ENCODE results near the gene HSD3B1.

HSD3B1 gene

DNA sequence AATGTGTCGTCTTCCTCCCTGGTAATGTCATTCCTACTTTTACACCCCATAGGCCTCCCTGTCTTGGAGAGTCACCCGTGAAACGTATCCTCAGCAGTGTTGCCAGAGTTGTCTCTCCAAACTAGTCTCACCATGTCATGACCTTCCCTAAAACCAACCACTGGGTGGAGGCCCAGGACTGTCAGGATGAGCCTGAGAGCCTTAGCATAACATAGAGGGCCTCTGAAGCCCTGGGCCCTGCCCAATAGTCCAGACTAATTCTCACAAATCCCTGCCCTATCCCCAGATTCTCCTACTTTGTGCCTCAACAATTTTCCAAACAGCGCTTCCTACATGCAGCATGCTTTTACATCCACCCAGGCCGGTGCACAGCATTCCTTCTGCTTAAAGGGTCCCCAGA is 29.3 kb upstream of the HSD3B1 start:
- Histone ChIP-seq H3F3A (ENCODE audit: insufficient read depth) (no peaks in the 10 kb centered on the region), H3K4me2 (ENCODE audit: low read depth, low read length, poor library complexity, severe bottlenecking) (no peak overlapping the region)

GRCh38 chr1:119480175-119480574 is 26.8 kb upstream of the HSD3B1 start:
- no peaks in the 10 kb centered on the region for H4K20me1 ChIP-seq (ENCODE audit: low read depth, low read length)
- no peak overlapping the region for H3K9ac ChIP-seq (ENCODE audit: low read length)
- no peaks in the 10 kb centered on the region for H3K36me3 ChIP-seq (ENCODE audit: low read length)
- H3K9me3 ChIP-seq (ENCODE audit: insufficient read depth, low read length) = no peaks in the 10 kb centered on the region
- no peak overlapping the region for H3K4me2 ChIP-seq (ENCODE audit: low read depth, low read length, poor library complexity, severe bottlenecking)
- TF ChIP-seq EZH2phosphoT487 (conservative IDR thresholded peaks at IDR 0.05; ENCODE audit: low read length) = no peak
- TF ChIP-seq, protein P1, sequence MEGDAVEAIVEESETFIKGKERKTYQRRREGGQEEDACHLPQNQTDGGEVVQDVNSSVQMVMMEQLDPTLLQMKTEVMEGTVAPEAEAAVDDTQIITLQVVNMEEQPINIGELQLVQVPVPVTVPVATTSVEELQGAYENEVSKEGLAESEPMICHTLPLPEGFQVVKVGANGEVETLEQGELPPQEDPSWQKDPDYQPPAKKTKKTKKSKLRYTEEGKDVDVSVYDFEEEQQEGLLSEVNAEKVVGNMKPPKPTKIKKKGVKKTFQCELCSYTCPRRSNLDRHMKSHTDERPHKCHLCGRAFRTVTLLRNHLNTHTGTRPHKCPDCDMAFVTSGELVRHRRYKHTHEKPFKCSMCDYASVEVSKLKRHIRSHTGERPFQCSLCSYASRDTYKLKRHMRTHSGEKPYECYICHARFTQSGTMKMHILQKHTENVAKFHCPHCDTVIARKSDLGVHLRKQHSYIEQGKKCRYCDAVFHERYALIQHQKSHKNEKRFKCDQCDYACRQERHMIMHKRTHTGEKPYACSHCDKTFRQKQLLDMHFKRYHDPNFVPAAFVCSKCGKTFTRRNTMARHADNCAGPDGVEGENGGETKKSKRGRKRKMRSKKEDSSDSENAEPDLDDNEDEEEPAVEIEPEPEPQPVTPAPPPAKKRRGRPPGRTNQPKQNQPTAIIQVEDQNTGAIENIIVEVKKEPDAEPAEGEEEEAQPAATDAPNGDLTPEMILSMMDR (IDR thresholded peaks at IDR 0.05; ENCODE audit: insufficient read depth, low read length, poor library complexity, severe bottlenecking) = no peak
- no peaks in the 10 kb centered on the region for H3K27me3 ChIP-seq (ENCODE audit: low read length)
- H3K4me3 ChIP-seq (ENCODE audit: insufficient read depth, low read length, poor library complexity, severe bottlenecking) = no peak overlapping the region
- no peak overlapping the region for H3K27ac ChIP-seq (ENCODE audit: low read depth, low read length)
- H3K9me2 ChIP-seq (replicated peaks; ENCODE audit: insufficient read depth, low read length) = no peaks in the 10 kb centered on the region
- H2AFZ ChIP-seq (ENCODE audit: low read depth, low read length, severe bottlenecking) = no peak overlapping the region
- H3K79me2 ChIP-seq (ENCODE audit: insufficient read depth, low read length) = no peaks in the 10 kb centered on the region
- no peaks in the 10 kb centered on the region for H3F3A ChIP-seq (ENCODE audit: insufficient read depth)

More for the DNA sequence above, 29.3 kb upstream of the HSD3B1 start:
- Histone ChIP-seq H2AFZ (ENCODE audit: low read depth, low read length, severe bottlenecking) (no peak overlapping the region), H3K9me3 (ENCODE audit: insufficient read depth, low read length) (no peaks in the 10 kb centered on the region), H3K4me3 (ENCODE audit: insufficient read depth, low read length, poor library complexity, severe bottlenecking) (no peak overlapping the region), H4K20me1 (ENCODE audit: low read depth, low read length) (no peaks in the 10 kb centered on the region), H3K27ac (ENCODE audit: low read depth, low read length) (no peak overlapping the region), H3K36me3 (ENCODE audit: low read length) (no peaks in the 10 kb centered on the region), H3K27me3 (ENCODE audit: low read length) (no peaks in the 10 kb centered on the region), H3K9me2 (replicated peaks; ENCODE audit: insufficient read depth, low read length) (no peaks in the 10 kb centered on the region), H3K9ac (ENCODE audit: low read length) (no peak overlapping the region), H3K79me2 (ENCODE audit: insufficient read depth, low read length) (no peaks in the 10 kb centered on the region)
- TF ChIP-seq, protein P1 (IDR thresholded peaks at IDR 0.05; ENCODE audit: insufficient read depth, low read length, poor library complexity, severe bottlenecking) = no peak
- no peak for TF ChIP-seq EZH2phosphoT487 (conservative IDR thresholded peaks at IDR 0.05; ENCODE audit: low read length)

- no peak overlapping the region for H3K4me2 ChIP-seq (ENCODE audit: low read depth, low read length, poor library complexity, severe bottlenecking)
- H3K27me3 ChIP-seq (ENCODE audit: low read length) = no peaks in the 10 kb centered on the region
- H3K9me3 ChIP-seq (ENCODE audit: insufficient read depth, low read length) = no peaks in the 10 kb centered on the region
- H3K79me2 ChIP-seq (ENCODE audit: insufficient read depth, low read length) = no peaks in the 10 kb centered on the region
- H3K27ac ChIP-seq (ENCODE audit: low read depth, low read length) = no peak overlapping the region
- no peaks in the 10 kb centered on the region for H4K20me1 ChIP-seq (ENCODE audit: low read depth, low read length)
- no peak overlapping the region for H3K9ac ChIP-seq (ENCODE audit: low read length)
- TF ChIP-seq, protein P1 (IDR thresholded peaks at IDR 0.05; ENCODE audit: insufficient read depth, low read length, poor library complexity, severe bottlenecking) = no peak
- TF ChIP-seq EZH2phosphoT487 (conservative IDR thresholded peaks at IDR 0.05; ENCODE audit: low read length) = no peak
- H2AFZ ChIP-seq (ENCODE audit: low read depth, low read length, severe bottlenecking) = no peak overlapping the region
- H3K9me2 ChIP-seq (replicated peaks; ENCODE audit: insufficient read depth, low read length) = no peaks in the 10 kb centered on the region
- no peaks in the 10 kb centered on the region for H3F3A ChIP-seq (ENCODE audit: insufficient read depth)
- H3K4me3 ChIP-seq (ENCODE audit: insufficient read depth, low read length, poor library complexity, severe bottlenecking) = no peak overlapping the region
- H3K36me3 ChIP-seq (ENCODE audit: low read length) = no peaks in the 10 kb centered on the region
These were observed 25.1 kb upstream of the HSD3B1 start for GRCh38 chr1:119481951-119482350.
